DMS79 treated with DMSO at 0.1 percent for 48 hours (cell line): ENCODE measurements around the gene SOX5.
"Not testable (repeated sequence)": the region's sequence is repeated elsewhere in the genome, so short reads cannot be mapped to it uniquely, and the experiment has no call there.

Experiments used
- DNase-seq: peaks from one replicate; lab custom pipeline; 2025; lab: John Stamatoyannopoulos, UW

The SOX5 gene

GRCh38 chr12:23831739-23832138, 117.7 kb downstream of the SOX5 start:
- no peak for DNase-seq

DNA sequence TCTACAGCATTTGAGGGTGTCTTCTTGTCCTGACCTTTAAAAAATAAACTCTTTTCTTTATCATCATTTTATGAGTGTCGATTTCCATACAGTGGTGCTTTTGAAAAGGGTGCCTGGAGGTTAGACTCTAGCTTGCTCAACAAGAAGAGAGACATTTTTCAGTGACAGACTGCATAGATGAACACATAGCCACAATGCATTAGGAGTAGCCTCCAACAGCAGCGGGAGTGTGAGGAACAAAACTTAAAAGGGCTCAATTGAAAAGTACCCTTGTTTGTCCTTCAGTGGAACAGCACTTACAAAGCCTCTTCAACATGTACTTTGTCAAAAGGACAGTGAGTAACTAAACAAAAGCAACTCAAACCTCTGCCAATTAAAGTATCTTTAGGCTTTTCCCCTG, 119.3 kb downstream of the SOX5 start:
- DNase-seq = no peak

- no peak for DNase-seq
These were observed 122.1 kb downstream of the SOX5 start for GRCh38 chr12:23827353-23827752.

DNA sequence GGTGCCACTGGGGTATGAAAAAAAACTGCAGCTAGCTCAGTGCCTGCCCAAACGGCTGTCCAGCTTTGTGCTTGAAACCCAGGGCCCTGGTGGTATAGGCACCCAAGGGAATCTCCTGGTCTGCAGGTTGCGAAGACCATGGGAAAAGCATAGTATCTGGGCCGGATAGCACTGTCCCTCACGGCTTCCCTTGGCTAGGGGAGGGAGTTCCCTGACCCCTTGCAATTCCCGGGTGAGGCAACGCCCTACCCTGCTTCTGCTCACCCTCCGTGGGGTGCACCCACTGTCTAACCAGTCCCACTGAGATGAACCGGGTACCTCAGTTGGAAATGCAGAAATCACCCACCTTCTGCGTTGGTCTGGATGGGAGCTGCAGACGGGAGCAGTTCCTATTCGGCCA, 124.3 kb downstream of the SOX5 start:
- DNase-seq = not testable (repeated sequence)

DNA sequence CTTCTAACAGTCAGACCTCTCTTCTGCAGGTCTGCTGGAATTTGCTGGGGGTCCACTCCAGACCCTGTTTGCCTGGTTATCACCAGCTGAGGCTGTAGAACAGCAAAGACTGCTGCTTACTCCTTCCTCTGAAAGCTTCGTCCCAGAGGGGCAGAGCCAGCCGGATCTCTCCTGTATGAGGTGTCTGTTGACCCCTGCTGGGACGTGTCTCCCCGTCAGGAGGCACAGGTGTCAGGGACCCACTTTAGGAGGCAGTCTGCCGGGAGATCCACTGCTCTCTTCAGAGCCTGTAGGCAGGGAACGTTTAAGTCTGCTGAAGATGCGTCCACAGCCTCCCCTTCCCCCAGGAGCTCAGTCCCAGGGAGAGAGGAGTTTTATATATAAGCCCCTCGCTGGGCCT, 125.1 kb downstream of the SOX5 start:
- no peak for DNase-seq

DNA sequence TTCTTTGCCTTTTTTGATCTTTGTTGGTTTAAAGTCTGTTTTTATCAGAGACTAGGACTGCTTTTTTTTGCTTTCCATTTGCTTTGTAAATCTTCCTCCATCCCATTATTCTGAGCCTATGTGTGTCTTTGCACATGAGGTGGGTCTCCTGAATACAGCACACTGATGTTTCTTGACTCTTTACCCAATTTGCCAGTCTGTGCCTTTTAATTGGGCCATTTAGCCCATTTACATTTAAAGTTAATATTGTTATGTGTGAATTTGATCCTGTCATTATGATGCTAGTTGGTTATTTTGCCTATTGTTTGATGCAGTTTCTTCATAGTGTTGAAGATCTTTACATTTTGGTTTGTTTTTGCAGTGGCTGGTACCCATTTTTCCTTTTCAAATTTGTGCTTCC, 126.6 kb downstream of the SOX5 start:
- not testable (repeated sequence) for DNase-seq

DNA sequence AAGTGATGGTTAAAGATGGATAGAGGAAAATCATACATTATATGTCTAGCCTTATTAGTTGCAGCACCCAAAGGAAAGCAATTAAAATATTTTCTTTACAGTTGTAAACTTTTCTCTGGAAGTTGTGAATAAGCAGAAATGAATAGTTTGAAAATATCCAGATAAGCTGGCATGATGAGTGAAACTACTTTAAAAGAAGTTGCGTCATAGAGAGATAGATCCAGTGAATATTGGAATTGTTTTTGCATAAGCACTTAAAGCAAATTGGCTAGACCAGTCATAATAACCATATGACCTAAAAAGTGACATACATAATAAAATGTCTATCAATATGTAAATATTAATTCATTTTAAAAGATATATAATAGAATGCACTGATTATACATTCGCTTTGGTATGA, 132.1 kb downstream of the SOX5 start:
- DNase-seq = no peak

- no peak for DNase-seq
These were observed 133.0 kb downstream of the SOX5 start for GRCh38 chr12:23816394-23816851.

DNA sequence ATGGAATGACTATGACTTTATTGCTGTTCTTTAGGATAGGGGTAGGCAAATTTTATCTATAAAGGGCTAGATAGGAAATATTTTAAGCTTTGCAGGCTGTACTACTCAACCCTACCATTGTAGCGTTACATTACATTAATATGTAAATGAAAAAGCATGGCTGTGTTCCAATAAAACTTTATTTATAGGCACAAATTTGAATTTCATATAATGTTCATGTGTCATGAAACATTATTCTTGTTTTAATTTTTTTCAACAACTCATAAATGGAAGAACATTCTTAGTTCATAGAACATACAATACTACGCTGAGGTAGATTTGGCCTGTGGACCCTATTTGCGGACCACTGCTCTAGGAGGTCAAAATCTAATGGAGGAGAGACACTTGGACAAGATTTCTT, 133.7 kb downstream of the SOX5 start:
- no peak for DNase-seq

DNA sequence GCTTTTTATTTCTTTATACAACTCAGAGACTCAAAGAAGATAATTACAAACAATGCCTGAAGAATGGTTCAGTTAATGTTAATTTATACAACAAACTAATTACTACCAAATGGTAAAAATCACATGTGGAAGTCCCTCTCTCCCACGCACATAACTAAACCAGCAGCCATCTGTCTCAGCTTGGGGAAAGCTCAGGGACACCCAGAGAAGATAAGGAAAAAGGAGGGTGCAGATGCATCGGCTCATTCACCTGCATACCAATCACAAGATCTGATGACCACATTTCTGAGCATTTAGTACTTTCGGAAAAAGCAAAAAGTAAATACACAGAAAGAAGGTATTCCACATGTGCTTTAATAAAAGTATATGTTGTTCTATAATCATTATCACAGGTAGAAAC, 136.3 kb downstream of the SOX5 start:
- DNase-seq = no peak

GRCh38 chr12:23810329-23810902, 139.1 kb downstream of the SOX5 start:
- DNase-seq = no peak

- DNase-seq = no peak
These were observed 145.9 kb downstream of the SOX5 start for GRCh38 chr12:23803540-23803939.

GRCh38 chr12:23795494-23795893, 154.0 kb downstream of the SOX5 start:
- DNase-seq = no peak

GRCh38 chr12:23781118-23781517, 168.4 kb downstream of the SOX5 start:
- DNase-seq = no peak

DNA sequence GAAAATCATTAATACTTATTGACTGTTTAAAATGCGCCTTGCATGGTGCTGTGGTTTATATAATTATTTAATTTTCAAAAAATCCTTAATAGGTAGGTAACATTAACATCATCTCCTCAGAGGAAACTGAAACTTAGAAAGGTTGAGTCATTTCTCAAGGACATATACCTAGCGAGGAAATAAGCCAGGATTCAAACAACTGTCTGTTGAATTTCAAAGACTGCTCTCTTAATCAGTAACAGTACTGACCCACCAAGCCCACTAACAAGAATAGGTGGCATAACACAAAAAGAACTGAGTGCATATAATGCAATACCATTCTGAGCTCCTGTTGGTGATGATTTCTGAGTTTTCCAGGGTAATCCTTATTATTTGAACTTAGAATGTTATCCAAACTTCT, 174.3 kb downstream of the SOX5 start:
- no peak for DNase-seq

GRCh38 chr12:23771240-23771949, 178.1 kb downstream of the SOX5 start:
- DNase-seq = no peak

GRCh38 chr12:23770202-23770938, 179.1 kb downstream of the SOX5 start:
- no peak for DNase-seq

- no peak for DNase-seq
These were observed 181.6 kb downstream of the SOX5 start for GRCh38 chr12:23767834-23768233.

GRCh38 chr12:23763724-23764123, 185.7 kb downstream of the SOX5 start:
- DNase-seq = no peak

GRCh38 chr12:23760495-23760894, 189.0 kb downstream of the SOX5 start:
- no peak for DNase-seq

- no peak for DNase-seq
These were observed 190.9 kb downstream of the SOX5 start for GRCh38 chr12:23758608-23759007.

DNA sequence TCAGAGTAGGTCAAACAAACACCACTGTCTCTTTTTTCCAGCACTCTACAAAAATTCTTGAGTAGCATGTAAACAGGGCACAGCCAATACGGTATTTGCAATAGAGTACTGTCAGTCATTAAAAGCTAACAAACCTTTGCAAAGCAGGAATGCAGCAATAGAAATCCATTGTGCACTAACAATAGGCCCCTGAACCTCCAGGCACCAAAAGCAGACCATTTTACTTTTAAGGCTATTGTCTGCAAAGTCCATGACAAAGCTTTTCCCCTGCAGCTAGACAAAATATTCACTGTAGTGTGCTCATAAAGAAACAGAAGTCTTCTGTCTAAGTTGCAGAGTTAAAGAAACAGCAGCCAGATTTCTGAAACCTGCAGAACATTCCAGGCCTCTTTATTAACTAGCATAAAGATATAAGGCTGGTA, 191.9 kb downstream of the SOX5 start:
- no peak for DNase-seq

GRCh38 chr12:23756416-23756815, 193.1 kb downstream of the SOX5 start:
- DNase-seq = no peak
